ENCODE data around the gene RALGAPA1.
"Not testable (repeated sequence)": the region's sequence is repeated elsewhere in the genome, so short reads cannot be mapped to it uniquely, and the experiment has no call there.

RALGAPA1 gene

DNA sequence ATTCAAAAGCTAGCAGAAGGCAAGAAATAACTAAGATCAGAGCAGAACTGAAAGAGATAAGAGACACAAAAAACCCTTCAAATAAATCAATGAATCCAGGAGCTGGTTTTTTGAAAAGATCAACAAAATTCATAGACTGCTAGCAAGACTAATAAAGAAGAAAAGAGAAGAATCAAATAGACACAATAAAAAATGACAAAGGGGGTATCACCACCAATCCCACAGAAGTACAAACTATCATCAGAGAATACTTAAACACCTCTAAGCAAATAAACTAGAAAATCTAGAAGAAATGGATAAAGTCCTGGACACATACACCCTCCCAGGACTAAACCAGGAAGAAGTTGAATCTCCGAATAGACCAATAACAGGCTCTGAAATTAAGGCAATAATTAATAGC lies 189.6 kb downstream of the RALGAPA1 start:
- not testable (repeated sequence) for H3K27me3 ChIP-seq (ENCODE audit: control insufficient read depth, insufficient read depth, low read length); H3K9me3 ChIP-seq (ENCODE audit: control insufficient read depth, insufficient read depth, low read depth, low read length); H3K9ac ChIP-seq (ENCODE audit: low read length); H3K4me1 ChIP-seq (ENCODE audit: control insufficient read depth, insufficient read depth, low read length); H3K4me3 ChIP-seq (ENCODE audit: low read depth, low read length); H3K27ac ChIP-seq (ENCODE audit: low read depth, low read length); H3K36me3 ChIP-seq (ENCODE audit: control insufficient read depth, insufficient read depth, low read length)

DNA sequence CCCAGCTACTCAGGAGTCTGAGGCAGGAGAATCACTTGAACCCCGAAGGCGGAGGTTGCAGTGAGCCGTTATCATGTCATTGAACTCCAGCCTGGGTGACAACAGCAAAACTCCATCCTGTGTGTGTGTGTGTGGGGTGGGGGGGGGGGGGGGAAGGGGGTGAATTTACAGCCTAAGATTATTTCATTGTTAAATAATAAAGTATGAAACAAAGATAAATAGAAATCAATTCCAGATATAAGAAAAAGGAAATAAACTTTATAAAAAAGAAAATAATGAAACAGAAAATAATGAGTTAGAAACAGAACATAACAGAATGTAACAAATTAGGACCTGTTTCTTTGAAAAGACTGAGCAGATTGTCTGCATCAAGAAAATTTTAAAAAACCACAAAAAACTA lies 191.6 kb downstream of the RALGAPA1 start:
- no peaks in the 10 kb centered on the region for H3K9me3 ChIP-seq (ENCODE audit: control insufficient read depth, insufficient read depth, low read depth, low read length)
- H3K4me1 ChIP-seq (ENCODE audit: control insufficient read depth, insufficient read depth, low read length) = no peaks in the 10 kb centered on the region
- H3K27me3 ChIP-seq (ENCODE audit: control insufficient read depth, insufficient read depth, low read length) = no peaks in the 10 kb centered on the region
- no peaks in the 10 kb centered on the region for H3K36me3 ChIP-seq (ENCODE audit: control insufficient read depth, insufficient read depth, low read length)
- no peak overlapping the region for H3K4me3 ChIP-seq (ENCODE audit: low read depth, low read length)
- H3K27ac ChIP-seq (ENCODE audit: low read depth, low read length) = no peak overlapping the region
- H3K9ac ChIP-seq (ENCODE audit: low read length) = no peak overlapping the region

DNA sequence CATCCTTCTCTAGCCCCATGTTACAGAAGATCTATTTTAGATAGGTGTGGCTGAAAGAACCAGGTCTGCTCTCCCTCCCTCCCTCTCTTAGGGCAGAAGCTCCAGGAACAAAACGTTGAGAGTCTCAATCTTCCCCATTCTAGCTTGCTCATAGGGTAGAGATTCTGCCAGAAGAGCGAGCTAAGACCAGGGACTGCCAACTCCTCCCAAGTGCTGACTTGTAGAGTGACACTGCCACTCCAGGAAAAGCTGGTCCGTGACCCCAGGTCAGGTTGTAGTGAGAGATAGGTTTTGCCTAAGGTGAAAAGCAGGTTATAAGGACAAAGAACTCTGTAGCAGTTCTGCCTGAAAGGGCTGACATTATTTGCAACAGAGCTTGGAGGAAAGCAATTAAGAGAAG lies 201.7 kb downstream of the RALGAPA1 start:
- no peak overlapping the region for H3K27ac ChIP-seq (ENCODE audit: low read depth, low read length)
- H3K36me3 ChIP-seq (ENCODE audit: control insufficient read depth, insufficient read depth, low read length) = peaks cover 3% of the 10 kb centered on the region; the same call in 1 of the 2 replicates
- H3K27me3 ChIP-seq (ENCODE audit: control insufficient read depth, insufficient read depth, low read length) = no peaks in the 10 kb centered on the region
- no peak overlapping the region for H3K9ac ChIP-seq (ENCODE audit: low read length)
- H3K4me3 ChIP-seq (ENCODE audit: low read depth, low read length) = no peak overlapping the region
- H3K9me3 ChIP-seq (ENCODE audit: control insufficient read depth, insufficient read depth, low read depth, low read length) = no peaks in the 10 kb centered on the region
- H3K4me1 ChIP-seq (ENCODE audit: control insufficient read depth, insufficient read depth, low read length) = no peaks in the 10 kb centered on the region

GRCh38 chr14:35600253-35600652 lies 208.8 kb downstream of the RALGAPA1 start:
- H3K9ac ChIP-seq (ENCODE audit: low read length) = no peak overlapping the region
- no peak overlapping the region for H3K27ac ChIP-seq (ENCODE audit: low read depth, low read length)
- no peak overlapping the region for H3K4me3 ChIP-seq (ENCODE audit: low read depth, low read length)
- H3K27me3 ChIP-seq (ENCODE audit: control insufficient read depth, insufficient read depth, low read length) = no peaks in the 10 kb centered on the region
- H3K9me3 ChIP-seq (ENCODE audit: control insufficient read depth, insufficient read depth, low read depth, low read length) = no peaks in the 10 kb centered on the region
- H3K36me3 ChIP-seq (ENCODE audit: control insufficient read depth, insufficient read depth, low read length) = peaks cover 3% of the 10 kb centered on the region; the same call in 1 of the 2 replicates
- H3K4me1 ChIP-seq (ENCODE audit: control insufficient read depth, insufficient read depth, low read length) = no peaks in the 10 kb centered on the region

GRCh38 chr14:35594616-35595015 lies 214.5 kb downstream of the RALGAPA1 start:
- no peaks in the 10 kb centered on the region for H3K36me3 ChIP-seq (ENCODE audit: control insufficient read depth, insufficient read depth, low read length)

GRCh38 chr14:35587373-35587772 lies 221.7 kb downstream of the RALGAPA1 start:
- H3K9ac ChIP-seq (ENCODE audit: low read length); H3K27me3 ChIP-seq (ENCODE audit: control insufficient read depth, insufficient read depth, low read length); H3K36me3 ChIP-seq (ENCODE audit: control insufficient read depth, insufficient read depth, low read length); H3K27ac ChIP-seq (ENCODE audit: low read depth, low read length); H3K4me3 ChIP-seq (ENCODE audit: low read depth, low read length); H3K9me3 ChIP-seq (ENCODE audit: control insufficient read depth, insufficient read depth, low read depth, low read length); H3K4me1 ChIP-seq (ENCODE audit: control insufficient read depth, insufficient read depth, low read length): not testable (repeated sequence)

More at GRCh38 chr14:35594616-35595015, 214.5 kb downstream of the RALGAPA1 start:
- Histone ChIP-seq H3K9ac (ENCODE audit: low read length) (no peak overlapping the region), H3K4me3 (ENCODE audit: low read depth, low read length) (no peak overlapping the region), H3K4me1 (ENCODE audit: control insufficient read depth, insufficient read depth, low read length) (no peaks in the 10 kb centered on the region), H3K27me3 (ENCODE audit: control insufficient read depth, insufficient read depth, low read length) (no peaks in the 10 kb centered on the region), H3K9me3 (ENCODE audit: control insufficient read depth, insufficient read depth, low read depth, low read length) (no peaks in the 10 kb centered on the region), H3K27ac (ENCODE audit: low read depth, low read length) (no peak overlapping the region)

GRCh38 chr14:35578639-35579038 lies 230.5 kb downstream of the RALGAPA1 start:
- H3K36me3 ChIP-seq (ENCODE audit: control insufficient read depth, insufficient read depth, low read length) = no peaks in the 10 kb centered on the region
- H3K4me1 ChIP-seq (ENCODE audit: control insufficient read depth, insufficient read depth, low read length) = no peaks in the 10 kb centered on the region
- no peaks in the 10 kb centered on the region for H3K9me3 ChIP-seq (ENCODE audit: control insufficient read depth, insufficient read depth, low read depth, low read length)
- H3K9ac ChIP-seq (ENCODE audit: low read length) = no peak overlapping the region
- H3K27ac ChIP-seq (ENCODE audit: low read depth, low read length) = no peak overlapping the region
- H3K4me3 ChIP-seq (ENCODE audit: low read depth, low read length) = no peak overlapping the region
- H3K27me3 ChIP-seq (ENCODE audit: control insufficient read depth, insufficient read depth, low read length) = no peaks in the 10 kb centered on the region

DNA sequence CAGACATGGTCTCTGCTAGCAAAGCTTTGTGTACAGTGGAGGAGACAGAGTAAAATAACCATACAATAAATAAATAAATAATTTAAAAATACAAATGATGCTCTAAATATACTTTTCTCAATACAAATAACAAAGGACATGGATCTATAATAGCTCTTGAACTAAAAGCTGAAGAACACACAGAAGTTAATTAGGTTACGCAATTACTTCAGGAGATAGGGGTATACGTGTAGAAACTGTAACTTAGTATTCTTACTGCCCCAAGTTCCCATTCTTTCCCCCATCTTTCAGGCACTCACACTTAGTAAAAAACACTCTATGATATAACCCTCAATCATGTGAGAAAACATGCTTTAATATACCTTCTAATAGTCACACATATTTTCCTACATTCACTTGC lies 231.0 kb downstream of the RALGAPA1 start:
- Histone ChIP-seq H3K4me3 (ENCODE audit: low read depth, low read length) (no peak overlapping the region), H3K27ac (ENCODE audit: low read depth, low read length) (no peak overlapping the region), H3K27me3 (ENCODE audit: control insufficient read depth, insufficient read depth, low read length) (no peaks in the 10 kb centered on the region), H3K36me3 (ENCODE audit: control insufficient read depth, insufficient read depth, low read length) (no peaks in the 10 kb centered on the region), H3K4me1 (ENCODE audit: control insufficient read depth, insufficient read depth, low read length) (no peaks in the 10 kb centered on the region), H3K9ac (ENCODE audit: low read length) (no peak overlapping the region), H3K9me3 (ENCODE audit: control insufficient read depth, insufficient read depth, low read depth, low read length) (no peaks in the 10 kb centered on the region)

DNA sequence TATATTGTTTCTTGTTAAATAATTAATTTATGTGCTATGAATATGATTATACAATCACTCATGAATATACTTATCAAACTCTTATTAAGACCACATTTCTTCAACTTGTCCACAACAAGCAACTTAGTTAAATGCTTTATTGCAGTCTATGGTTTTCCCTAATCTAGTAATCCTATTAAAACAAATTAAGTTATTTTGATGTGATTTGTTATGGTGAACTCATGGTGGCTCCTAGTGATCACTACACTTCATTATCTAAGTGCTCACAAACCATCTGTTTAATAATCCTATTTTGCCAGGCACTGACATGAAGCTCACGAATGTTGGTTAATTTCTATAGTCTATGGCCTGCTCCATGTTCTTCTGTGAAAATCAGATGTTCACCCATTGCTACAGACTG lies 232.2 kb downstream of the RALGAPA1 start:
- Histone ChIP-seq H3K9ac (ENCODE audit: low read length) (no peak overlapping the region), H3K4me3 (ENCODE audit: low read depth, low read length) (no peak overlapping the region), H3K27me3 (ENCODE audit: control insufficient read depth, insufficient read depth, low read length) (no peaks in the 10 kb centered on the region), H3K9me3 (ENCODE audit: control insufficient read depth, insufficient read depth, low read depth, low read length) (no peaks in the 10 kb centered on the region), H3K4me1 (ENCODE audit: control insufficient read depth, insufficient read depth, low read length) (no peaks in the 10 kb centered on the region), H3K27ac (ENCODE audit: low read depth, low read length) (no peak overlapping the region), H3K36me3 (ENCODE audit: control insufficient read depth, insufficient read depth, low read length) (no peaks in the 10 kb centered on the region)

GRCh38 chr14:35576260-35576659 lies 232.8 kb downstream of the RALGAPA1 start:
- no peak overlapping the region for H3K27ac ChIP-seq (ENCODE audit: low read depth, low read length)
- no peaks in the 10 kb centered on the region for H3K36me3 ChIP-seq (ENCODE audit: control insufficient read depth, insufficient read depth, low read length)
- H3K9ac ChIP-seq (ENCODE audit: low read length) = no peak overlapping the region
- no peak overlapping the region for H3K4me3 ChIP-seq (ENCODE audit: low read depth, low read length)
- H3K4me1 ChIP-seq (ENCODE audit: control insufficient read depth, insufficient read depth, low read length) = no peaks in the 10 kb centered on the region
- H3K9me3 ChIP-seq (ENCODE audit: control insufficient read depth, insufficient read depth, low read depth, low read length) = no peaks in the 10 kb centered on the region
- H3K27me3 ChIP-seq (ENCODE audit: control insufficient read depth, insufficient read depth, low read length) = no peaks in the 10 kb centered on the region

GRCh38 chr14:35573911-35574310 lies 235.2 kb downstream of the RALGAPA1 start:
- no peaks in the 10 kb centered on the region for H3K36me3 ChIP-seq (ENCODE audit: control insufficient read depth, insufficient read depth, low read length)
- no peaks in the 10 kb centered on the region for H3K4me1 ChIP-seq (ENCODE audit: control insufficient read depth, insufficient read depth, low read length)
- H3K27me3 ChIP-seq (ENCODE audit: control insufficient read depth, insufficient read depth, low read length) = no peaks in the 10 kb centered on the region
- H3K27ac ChIP-seq (ENCODE audit: low read depth, low read length) = no peak overlapping the region
- no peaks in the 10 kb centered on the region for H3K9me3 ChIP-seq (ENCODE audit: control insufficient read depth, insufficient read depth, low read depth, low read length)
- no peak overlapping the region for H3K4me3 ChIP-seq (ENCODE audit: low read depth, low read length)
- H3K9ac ChIP-seq (ENCODE audit: low read length) = no peak overlapping the region

- H3K27me3 ChIP-seq (ENCODE audit: control insufficient read depth, insufficient read depth, low read length) = no peaks in the 10 kb centered on the region
- H3K9ac ChIP-seq (ENCODE audit: low read length) = no peak overlapping the region
- H3K4me3 ChIP-seq (ENCODE audit: low read depth, low read length) = no peak overlapping the region
Observed at GRCh38 chr14:35571598-35571997, 237.5 kb downstream of the RALGAPA1 start.

More at GRCh38 chr14:35571598-35571997, 237.5 kb downstream of the RALGAPA1 start:
- H3K36me3 ChIP-seq (ENCODE audit: control insufficient read depth, insufficient read depth, low read length) = no peaks in the 10 kb centered on the region
- H3K9me3 ChIP-seq (ENCODE audit: control insufficient read depth, insufficient read depth, low read depth, low read length) = no peaks in the 10 kb centered on the region
- no peaks in the 10 kb centered on the region for H3K4me1 ChIP-seq (ENCODE audit: control insufficient read depth, insufficient read depth, low read length)
- no peak overlapping the region for H3K27ac ChIP-seq (ENCODE audit: low read depth, low read length)

All from HUES6 (cell line).